Vagina (tissue), 2 donors: ENCODE results near the gene KRT31.

Source experiments
- CTCF ChIP-seq, 3 experiments: fragments of 450-650 bp in 2 of 3; fragments of 200-600 bp in 1 of 3; sonication (generic) in 1 of 3; IDR thresholded peaks; one replicate each; pipeline ENCODE4 v1.5.1; 2017 to 2019; ENCODE audit warnings: antibody characterized with exemption in 3 of 3, mild to moderate bottlenecking in 2 of 3, moderate library complexity in 2 of 3
- POLR2A ChIP-seq, 2 donors: fragments of 450-650 bp; IDR thresholded peaks; one replicate each; pipeline ENCODE4 v1.6.1; 2017; ENCODE audit warnings: antibody characterized with exemption in 2 of 2, mild to moderate bottlenecking in 2 of 2, moderate library complexity in 2 of 2
- POLR2AphosphoS5 ChIP-seq, 2 donors: sonication (generic); formaldehyde crosslinking; IDR thresholded peaks; one replicate each; pipeline ENCODE4 v1.9.0; 2017; ENCODE audit warnings: antibody characterized with exemption in 2 of 2, mild to moderate bottlenecking in 2 of 2, low read depth in 1 of 2; ENCODE audit not compliant: insufficient read depth in 1 of 2

DNA sequence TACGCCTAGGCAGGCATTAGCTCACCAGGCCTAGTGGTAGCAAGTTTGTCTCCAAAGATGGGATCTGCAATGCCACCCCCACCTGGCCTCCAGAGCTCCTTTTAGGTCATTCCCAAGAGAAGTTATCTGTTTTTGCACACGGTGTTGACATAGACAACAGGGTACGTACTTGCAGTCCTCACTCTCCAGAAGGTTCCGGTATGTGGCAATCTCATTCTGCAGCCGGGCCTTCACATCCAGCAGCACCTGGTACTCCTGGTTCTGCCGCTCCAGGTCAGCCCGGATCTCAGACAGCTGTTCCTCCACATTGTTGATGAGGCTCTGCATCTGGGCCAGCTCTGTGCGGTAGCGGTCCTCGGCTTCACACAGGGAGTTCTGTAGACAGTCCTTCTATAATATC lies 9.8 kb upstream of the KRT31 start:
- TF ChIP-seq CTCF (IDR thresholded peaks at IDR 0.05): no peak
- no peak for TF ChIP-seq POLR2AphosphoS5 (IDR thresholded peaks at IDR 0.05; ENCODE audit: insufficient read depth in 1 of 2, low read depth in 1 of 2)
- no peak for TF ChIP-seq POLR2A (IDR thresholded peaks at IDR 0.05)
